ENCODE measurements around the gene CXCL16. TPM values are rescaled to one million over a fixed set of nuclear protein-coding genes. Genes with fewer than 3 reads are reported as not detected.
A peak's percentile ranks its signal among the peaks of the same experiment; 100 is the strongest.

CXCL16 gene
- total and polyA plus RNA-seq, 2 of the 13 experiments (the other 11 are each of a cell fraction or from before 2014, with no cell fraction given), result 9.4 to 101 TPM

DNA sequence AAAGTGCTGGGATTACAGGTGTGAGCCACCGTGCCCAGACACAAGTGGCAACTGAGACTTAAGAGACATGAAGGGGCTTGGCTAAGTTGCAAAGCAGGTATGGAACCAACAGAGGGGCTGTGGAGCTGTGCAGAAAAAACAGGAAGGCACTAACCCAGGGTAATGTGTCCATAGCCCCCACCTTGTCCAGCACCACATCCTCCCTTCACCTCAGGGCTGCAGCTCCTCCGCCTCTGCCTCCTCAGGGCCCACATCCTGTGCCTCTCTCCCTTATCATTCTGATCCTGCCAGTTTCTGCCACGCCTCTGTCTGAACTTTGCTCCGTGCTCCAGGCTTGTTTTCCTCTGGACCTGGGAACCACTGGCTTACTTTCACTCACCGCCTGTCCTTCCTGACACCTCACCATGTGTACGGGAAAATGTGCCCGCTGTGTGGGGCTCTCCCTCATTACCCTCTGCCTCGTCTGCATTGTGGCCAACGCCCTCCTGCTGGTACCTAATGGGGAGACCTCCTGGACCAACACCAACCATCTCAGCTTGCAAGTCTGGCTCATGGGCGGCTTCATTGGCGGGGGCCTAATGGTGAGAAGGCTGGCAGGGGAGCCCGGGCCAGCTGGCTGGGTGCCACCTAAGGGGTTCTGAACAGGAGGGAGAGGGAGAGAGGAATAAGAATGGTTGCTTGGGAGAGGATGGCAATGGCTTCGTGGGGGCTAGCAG is 31.9 kb upstream of the CXCL16 start, which contains the start of gene TM4SF5 (continued):
- TF ChIP-seq, protein P1, sequence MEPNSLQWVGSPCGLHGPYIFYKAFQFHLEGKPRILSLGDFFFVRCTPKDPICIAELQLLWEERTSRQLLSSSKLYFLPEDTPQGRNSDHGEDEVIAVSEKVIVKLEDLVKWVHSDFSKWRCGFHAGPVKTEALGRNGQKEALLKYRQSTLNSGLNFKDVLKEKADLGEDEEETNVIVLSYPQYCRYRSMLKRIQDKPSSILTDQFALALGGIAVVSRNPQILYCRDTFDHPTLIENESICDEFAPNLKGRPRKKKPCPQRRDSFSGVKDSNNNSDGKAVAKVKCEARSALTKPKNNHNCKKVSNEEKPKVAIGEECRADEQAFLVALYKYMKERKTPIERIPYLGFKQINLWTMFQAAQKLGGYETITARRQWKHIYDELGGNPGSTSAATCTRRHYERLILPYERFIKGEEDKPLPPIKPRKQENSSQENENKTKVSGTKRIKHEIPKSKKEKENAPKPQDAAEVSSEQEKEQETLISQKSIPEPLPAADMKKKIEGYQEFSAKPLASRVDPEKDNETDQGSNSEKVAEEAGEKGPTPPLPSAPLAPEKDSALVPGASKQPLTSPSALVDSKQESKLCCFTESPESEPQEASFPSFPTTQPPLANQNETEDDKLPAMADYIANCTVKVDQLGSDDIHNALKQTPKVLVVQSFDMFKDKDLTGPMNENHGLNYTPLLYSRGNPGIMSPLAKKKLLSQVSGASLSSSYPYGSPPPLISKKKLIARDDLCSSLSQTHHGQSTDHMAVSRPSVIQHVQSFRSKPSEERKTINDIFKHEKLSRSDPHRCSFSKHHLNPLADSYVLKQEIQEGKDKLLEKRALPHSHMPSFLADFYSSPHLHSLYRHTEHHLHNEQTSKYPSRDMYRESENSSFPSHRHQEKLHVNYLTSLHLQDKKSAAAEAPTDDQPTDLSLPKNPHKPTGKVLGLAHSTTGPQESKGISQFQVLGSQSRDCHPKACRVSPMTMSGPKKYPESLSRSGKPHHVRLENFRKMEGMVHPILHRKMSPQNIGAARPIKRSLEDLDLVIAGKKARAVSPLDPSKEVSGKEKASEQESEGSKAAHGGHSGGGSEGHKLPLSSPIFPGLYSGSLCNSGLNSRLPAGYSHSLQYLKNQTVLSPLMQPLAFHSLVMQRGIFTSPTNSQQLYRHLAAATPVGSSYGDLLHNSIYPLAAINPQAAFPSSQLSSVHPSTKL (CRISPR knock-in tag; IDR thresholded peaks at IDR 0.05), result peak; percentile 88
- TF ChIP-seq, protein P2, sequence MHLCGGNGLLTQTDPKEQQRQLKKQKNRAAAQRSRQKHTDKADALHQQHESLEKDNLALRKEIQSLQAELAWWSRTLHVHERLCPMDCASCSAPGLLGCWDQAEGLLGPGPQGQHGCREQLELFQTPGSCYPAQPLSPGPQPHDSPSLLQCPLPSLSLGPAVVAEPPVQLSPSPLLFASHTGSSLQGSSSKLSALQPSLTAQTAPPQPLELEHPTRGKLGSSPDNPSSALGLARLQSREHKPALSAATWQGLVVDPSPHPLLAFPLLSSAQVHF (CRISPR knock-in tag; IDR thresholded peaks at IDR 0.05), result no peak
- TF ChIP-seq, protein P3, sequence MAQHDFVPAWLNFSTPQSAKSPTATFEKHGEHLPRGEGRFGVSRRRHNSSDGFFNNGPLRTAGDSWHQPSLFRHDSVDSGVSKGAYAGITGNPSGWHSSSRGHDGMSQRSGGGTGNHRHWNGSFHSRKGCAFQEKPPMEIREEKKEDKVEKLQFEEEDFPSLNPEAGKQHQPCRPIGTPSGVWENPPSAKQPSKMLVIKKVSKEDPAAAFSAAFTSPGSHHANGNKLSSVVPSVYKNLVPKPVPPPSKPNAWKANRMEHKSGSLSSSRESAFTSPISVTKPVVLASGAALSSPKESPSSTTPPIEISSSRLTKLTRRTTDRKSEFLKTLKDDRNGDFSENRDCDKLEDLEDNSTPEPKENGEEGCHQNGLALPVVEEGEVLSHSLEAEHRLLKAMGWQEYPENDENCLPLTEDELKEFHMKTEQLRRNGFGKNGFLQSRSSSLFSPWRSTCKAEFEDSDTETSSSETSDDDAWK (CRISPR knock-in tag; IDR thresholded peaks at IDR 0.05), result no peak
- no peak for TF ChIP-seq MYNN (CRISPR knock-in tag; IDR thresholded peaks at IDR 0.05; ENCODE audit: low read depth)
- TF ChIP-seq ZNF552 (CRISPR knock-in tag; IDR thresholded peaks at IDR 0.05; ENCODE audit: borderline replicate concordance), result 0 out of 2 replicates have a peak, but pooled peaks have one; percentile 32
- TF ChIP-seq JARID2 (CRISPR knock-in tag; IDR thresholded peaks at IDR 0.05; ENCODE audit: insufficient replicate concordance), result no peak
- TF ChIP-seq, protein P4, sequence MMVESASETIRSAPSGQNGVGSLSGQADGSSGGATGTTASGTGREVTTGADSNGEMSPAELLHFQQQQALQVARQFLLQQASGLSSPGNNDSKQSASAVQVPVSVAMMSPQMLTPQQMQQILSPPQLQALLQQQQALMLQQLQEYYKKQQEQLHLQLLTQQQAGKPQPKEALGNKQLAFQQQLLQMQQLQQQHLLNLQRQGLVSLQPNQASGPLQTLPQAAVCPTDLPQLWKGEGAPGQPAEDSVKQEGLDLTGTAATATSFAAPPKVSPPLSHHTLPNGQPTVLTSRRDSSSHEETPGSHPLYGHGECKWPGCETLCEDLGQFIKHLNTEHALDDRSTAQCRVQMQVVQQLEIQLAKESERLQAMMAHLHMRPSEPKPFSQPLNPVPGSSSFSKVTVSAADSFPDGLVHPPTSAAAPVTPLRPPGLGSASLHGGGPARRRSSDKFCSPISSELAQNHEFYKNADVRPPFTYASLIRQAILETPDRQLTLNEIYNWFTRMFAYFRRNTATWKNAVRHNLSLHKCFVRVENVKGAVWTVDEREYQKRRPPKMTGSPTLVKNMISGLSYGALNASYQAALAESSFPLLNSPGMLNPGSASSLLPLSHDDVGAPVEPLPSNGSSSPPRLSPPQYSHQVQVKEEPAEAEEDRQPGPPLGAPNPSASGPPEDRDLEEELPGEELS (CRISPR knock-in tag; IDR thresholded peaks at IDR 0.05), result peak; percentile 90
- no peak for TF ChIP-seq ZNF253 (CRISPR knock-in tag; IDR thresholded peaks at IDR 0.05; ENCODE audit: borderline replicate concordance)
- TF ChIP-seq ZNF124 (CRISPR knock-in tag; IDR thresholded peaks at IDR 0.05), result peak; percentile 73; the same call in 1 of the 2 replicates
- TF ChIP-seq ZNF382 (CRISPR knock-in tag; IDR thresholded peaks at IDR 0.05; ENCODE audit: borderline replicate concordance), result no peak
- TF ChIP-seq ESRRA (CRISPR knock-in tag; IDR thresholded peaks at IDR 0.05; ENCODE audit: low read depth), result peak; percentile 40; the same call in 1 of the 2 replicates
- TF ChIP-seq ZC3H13 (CRISPR knock-in tag; IDR thresholded peaks at IDR 0.05), result no peak
- TF ChIP-seq, protein P5, sequence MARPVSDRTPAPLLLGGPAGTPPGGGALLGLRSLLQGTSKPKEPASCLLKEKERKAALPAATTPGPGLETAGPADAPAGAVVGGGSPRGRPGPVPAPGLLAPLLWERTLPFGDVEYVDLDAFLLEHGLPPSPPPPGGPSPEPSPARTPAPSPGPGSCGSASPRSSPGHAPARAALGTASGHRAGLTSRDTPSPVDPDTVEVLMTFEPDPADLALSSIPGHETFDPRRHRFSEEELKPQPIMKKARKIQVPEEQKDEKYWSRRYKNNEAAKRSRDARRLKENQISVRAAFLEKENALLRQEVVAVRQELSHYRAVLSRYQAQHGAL (CRISPR knock-in tag; IDR thresholded peaks at IDR 0.05; ENCODE audit: not compliant biosample characterization), result peak; percentile 92
- TF ChIP-seq, protein P6, sequence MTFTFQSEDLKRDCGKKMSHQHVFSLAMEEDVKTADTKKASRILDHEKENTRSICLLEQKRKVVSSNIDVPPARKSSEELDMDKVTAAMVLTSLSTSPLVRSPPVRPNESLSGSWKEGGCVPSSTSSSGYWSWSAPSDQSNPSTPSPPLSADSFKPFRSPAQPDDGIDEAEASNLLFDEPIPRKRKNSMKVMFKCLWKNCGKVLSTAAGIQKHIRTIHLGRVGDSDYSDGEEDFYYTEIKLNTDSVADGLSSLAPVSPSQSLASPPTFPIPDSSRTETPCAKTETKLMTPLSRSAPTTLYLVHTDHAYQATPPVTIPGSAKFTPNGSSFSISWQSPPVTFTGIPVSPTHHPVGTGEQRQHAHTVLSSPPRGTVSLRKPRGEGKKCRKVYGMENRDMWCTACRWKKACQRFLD (CRISPR knock-in tag; IDR thresholded peaks at IDR 0.05; ENCODE audit: borderline replicate concordance), result peak; percentile 47
- TF ChIP-seq, protein P7, sequence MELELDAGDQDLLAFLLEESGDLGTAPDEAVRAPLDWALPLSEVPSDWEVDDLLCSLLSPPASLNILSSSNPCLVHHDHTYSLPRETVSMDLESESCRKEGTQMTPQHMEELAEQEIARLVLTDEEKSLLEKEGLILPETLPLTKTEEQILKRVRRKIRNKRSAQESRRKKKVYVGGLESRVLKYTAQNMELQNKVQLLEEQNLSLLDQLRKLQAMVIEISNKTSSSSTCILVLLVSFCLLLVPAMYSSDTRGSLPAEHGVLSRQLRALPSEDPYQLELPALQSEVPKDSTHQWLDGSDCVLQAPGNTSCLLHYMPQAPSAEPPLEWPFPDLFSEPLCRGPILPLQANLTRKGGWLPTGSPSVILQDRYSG (CRISPR knock-in tag; IDR thresholded peaks at IDR 0.05), result peak; percentile 80; the same call in 1 of the 2 replicates
- TF ChIP-seq SCMH1 (CRISPR knock-in tag; IDR thresholded peaks at IDR 0.05; ENCODE audit: borderline replicate concordance), result no peak
- no peak for TF ChIP-seq TCF7 (IDR thresholded peaks at IDR 0.05; ENCODE audit: low read depth)

Measured in HepG2 (cell line).